OCI-LY7 (cell line): ENCODE results near the gene SCYL3.
A peak's percentile ranks its signal among the peaks of the same experiment; 100 is the strongest.

Experiments used
- EZH2phosphoT487 ChIP-seq: fragments of 200-600 bp; sonication (generic); IDR thresholded peaks from 2 replicates; pipeline ENCODE4 v1.6.1; 2018; ENCODE audit warnings: low read depth, borderline replicate concordance, mild to moderate bottlenecking, mixed run types, antibody characterized with exemption, low read length, moderate library complexity, mixed read lengths
- TF ChIP-seq, protein P1 (sequence below): fragments of 200-600 bp; sonication (generic); conservative IDR thresholded peaks from 2 replicates; pipeline ENCODE4 v1.5.1; 2014; ENCODE audit warnings: mild to moderate bottlenecking, antibody characterized with exemption, low read length, moderate library complexity, mixed read lengths

DNA sequence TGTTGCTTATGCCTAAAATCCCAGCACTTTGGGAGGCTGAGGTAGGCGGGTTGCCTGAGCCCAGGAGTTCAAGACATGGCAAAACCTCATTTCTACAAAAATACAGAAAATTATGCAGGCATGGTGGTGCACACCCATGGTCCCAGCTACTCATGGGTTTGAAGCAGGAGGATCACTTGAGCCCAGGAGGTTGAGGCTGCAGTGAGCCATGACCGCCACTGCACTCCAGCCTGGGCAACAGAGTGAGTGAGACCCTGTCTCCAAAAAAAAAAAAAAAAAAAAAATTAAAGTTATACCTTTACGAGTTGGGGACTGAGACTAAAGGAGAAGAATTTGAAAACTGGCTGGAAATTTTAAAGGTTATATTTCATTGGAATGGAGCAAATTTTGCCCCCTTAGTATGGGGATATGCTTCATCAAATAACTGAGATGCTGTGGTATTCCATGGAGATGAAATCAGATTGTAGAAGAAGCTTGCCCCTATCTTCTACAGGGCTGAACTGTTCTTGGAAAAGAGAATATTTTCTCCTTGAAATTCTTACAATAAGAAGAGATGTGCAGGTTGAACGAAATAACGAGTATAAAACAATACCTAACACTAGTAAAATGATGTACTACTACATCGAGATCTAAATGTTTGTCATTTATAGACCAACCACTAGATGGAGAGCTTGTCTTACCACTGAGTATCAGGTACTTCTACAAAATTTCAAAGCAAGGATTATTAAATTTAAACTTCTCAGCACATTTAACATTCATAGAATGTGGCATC lies 34.9 kb upstream of the SCYL3 start:
- TF ChIP-seq, protein P1, sequence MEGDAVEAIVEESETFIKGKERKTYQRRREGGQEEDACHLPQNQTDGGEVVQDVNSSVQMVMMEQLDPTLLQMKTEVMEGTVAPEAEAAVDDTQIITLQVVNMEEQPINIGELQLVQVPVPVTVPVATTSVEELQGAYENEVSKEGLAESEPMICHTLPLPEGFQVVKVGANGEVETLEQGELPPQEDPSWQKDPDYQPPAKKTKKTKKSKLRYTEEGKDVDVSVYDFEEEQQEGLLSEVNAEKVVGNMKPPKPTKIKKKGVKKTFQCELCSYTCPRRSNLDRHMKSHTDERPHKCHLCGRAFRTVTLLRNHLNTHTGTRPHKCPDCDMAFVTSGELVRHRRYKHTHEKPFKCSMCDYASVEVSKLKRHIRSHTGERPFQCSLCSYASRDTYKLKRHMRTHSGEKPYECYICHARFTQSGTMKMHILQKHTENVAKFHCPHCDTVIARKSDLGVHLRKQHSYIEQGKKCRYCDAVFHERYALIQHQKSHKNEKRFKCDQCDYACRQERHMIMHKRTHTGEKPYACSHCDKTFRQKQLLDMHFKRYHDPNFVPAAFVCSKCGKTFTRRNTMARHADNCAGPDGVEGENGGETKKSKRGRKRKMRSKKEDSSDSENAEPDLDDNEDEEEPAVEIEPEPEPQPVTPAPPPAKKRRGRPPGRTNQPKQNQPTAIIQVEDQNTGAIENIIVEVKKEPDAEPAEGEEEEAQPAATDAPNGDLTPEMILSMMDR, result peak; percentile 92
- no peak for TF ChIP-seq EZH2phosphoT487
